A204.1 (cell line): Measurements from ENCODE around the gene KCNJ4.
"Not testable (repeated sequence)": the region's sequence is repeated elsewhere in the genome, so short reads cannot be mapped to it uniquely, and the experiment has no call there.

Experiments
- FAIRE-seq: peaks from 2 replicates; lab custom pipeline; 2012; peaks lifted over from hg19 to GRCh38; lab: Jason Lieb, UNC

Gene KCNJ4

DNA sequence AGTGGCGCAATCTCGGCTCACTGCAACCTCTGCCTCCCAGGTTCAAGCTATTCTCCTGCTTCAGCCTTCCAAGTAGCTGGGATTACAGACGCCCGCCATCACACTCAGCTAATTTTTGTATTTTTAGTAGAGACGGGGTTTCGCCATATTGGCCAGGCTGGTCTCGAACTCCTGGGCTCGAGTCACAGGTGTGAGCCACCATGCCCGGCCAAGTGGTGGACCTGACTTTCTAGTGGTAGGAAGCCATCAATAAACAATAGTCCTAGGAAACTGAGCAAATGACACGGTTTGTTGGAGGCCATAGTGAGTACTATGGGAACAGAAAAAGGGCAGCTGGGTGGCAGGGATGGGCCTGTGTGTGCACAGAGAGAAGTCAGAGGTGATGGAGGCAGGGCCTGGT, 15.2 kb upstream of the KCNJ4 start:
- not testable (repeated sequence) for FAIRE-seq

DNA sequence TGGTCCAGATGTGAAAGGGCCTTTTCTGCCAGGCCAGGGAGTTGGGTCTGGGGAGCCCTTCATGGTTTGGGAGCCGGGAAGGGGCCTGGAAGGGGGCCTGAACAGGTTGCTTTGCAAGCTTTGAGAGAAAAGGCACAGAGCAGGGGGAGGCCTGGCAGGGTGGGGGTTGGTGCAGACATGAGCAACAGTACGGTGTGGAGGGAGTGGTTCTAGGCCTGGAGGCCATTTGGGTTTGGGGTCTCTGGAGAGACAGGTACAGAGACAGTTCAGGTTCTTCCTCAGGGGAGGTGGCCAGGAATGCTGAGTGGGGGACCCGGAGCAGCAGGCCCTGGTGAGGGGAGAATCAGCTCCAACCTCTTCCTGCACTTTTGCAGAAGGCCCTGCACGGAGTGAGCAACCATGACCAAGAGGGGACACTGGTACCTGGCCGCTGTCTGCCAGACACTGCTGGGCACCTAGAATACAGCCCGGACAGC, 14.3 kb upstream of the KCNJ4 start:
- no peak for FAIRE-seq

DNA sequence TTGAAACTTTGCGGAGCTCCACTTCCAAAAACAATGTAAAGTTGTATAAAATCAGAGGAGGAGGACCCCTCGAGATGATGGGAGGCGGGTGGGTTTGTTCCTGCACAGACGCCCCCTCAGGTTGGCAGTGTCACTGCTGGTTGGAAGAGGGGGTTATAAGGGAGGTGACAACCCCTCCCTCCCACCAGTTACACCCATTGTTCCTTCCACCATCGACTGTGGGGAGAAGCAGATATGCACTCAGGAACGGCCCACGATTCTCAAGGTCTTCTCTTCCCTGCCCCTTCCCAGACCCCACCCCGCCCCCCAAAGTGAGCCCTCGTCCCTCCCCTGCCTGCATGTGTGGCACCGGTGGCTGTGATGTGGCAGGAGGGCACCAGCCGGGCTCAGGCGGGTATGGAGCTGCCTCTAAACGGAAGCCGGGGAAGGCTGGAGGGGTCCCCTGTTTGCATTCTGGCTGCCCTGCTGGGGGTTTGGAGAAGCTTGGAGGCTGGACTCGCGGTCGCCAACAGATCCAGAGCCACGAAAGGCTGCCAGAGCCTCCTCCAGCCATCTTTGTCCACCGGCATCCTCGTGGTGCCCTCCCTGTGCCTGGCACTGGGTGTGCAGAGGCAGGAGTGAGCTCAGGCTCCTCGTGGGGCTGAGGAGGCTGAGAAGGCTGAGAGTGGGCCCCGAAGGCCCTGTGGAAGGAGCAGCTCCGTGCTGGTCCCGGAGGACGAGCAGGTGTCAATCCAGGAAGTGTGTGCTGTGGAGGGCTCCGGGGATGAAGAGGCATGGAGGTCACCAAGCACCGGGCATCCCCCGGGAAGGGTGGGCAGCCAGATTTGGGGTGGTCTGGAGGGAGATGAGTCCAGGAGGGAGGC, 13.7 kb upstream of the KCNJ4 start:
- no peak for FAIRE-seq

DNA sequence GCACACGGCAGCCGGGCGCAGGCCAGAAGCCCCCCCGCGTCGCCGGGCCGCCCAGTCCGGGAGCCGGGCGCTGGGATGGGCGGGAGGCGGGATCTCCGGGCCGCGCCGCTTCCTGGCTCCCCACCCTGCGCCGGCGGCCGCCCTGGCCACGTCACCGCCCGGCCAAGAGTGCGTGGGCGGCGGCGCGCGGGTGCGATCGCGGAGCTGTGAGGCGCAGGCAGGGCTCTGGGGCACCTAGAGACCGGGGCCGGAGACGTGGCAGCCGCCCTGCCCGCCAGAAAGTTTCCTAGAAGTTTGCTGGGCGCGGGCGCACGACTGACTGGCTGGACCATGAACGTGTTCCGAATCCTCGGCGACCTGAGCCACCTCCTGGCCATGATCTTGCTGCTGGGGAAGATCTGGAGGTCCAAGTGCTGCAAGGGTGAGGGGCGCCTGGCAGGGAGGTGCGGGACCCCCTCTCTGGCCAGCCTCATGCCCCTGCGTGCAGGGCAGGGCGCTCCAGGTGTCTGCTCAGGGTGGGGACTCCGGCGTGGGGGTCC, 13.0 kb upstream of the KCNJ4 start, which contains the start of gene KDELR3:
KDELR3 (plus strand) TSS at position 193 of the 539 bp plus-strand sequence; CDS start at position 331, 138 bp downstream.
- FAIRE-seq = no peak

DNA sequence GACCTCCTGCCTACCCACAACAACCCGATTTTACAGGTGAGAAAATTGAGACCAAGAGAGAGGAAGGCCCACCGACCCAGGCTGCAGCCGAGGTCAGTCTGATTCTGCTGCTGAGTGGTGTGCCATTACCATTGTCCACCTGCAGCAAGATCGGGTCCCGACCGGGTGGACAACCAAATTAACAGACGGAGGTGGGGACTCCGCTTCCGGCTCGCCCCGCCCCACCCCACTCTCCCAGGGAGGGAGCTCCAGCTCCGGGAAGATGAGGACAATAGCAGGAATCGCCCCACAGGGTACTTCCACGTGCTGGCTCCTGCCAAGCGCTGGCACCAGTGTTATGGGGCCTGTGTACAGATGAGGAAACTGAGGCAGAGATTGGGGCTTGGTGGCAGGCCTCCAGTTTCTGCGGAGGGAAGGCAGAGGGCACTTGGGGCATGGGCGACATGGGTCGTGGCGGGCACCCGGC, 12.5 kb upstream of the KCNJ4 start:
- FAIRE-seq = no peak

DNA sequence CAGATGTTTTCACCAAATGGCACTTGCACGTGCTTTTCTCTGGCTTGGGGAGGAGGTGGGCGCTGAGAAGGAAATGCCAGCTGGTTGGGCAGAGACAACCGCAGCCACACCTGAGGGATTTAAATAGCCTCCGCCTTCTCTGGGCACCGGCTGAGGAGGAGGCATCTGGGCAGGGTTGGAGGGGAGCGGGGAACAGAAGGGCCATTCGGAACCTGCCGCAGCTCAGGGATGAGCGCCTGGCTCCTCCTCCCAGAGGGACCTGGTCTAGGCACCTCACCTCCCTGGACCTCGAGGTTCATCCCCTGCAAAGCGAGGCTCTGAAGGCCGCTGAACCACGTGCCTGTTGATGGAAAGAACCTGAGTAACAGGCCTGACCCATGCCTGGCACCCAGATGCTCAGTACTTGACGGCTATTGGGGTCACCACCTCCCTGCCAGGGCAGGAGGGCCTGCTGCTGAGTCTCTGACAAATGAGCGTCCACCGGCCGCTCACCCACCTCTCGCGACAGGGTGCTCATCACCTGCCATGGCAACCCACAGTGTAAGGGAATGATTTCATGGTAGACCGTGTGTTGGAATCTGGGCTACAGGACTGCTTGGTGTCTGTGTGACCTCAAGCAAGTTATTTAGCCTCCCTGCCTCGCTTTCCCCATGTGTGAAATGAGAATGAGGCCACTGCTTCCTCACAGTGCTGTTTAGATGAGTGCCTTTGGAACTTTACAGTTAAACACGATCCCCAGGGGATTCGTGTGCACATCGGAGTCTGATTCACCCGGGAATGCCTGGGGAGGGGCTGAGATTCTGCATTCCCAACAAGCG, 10.9 kb upstream of the KCNJ4 start:
- no peak for FAIRE-seq

DNA sequence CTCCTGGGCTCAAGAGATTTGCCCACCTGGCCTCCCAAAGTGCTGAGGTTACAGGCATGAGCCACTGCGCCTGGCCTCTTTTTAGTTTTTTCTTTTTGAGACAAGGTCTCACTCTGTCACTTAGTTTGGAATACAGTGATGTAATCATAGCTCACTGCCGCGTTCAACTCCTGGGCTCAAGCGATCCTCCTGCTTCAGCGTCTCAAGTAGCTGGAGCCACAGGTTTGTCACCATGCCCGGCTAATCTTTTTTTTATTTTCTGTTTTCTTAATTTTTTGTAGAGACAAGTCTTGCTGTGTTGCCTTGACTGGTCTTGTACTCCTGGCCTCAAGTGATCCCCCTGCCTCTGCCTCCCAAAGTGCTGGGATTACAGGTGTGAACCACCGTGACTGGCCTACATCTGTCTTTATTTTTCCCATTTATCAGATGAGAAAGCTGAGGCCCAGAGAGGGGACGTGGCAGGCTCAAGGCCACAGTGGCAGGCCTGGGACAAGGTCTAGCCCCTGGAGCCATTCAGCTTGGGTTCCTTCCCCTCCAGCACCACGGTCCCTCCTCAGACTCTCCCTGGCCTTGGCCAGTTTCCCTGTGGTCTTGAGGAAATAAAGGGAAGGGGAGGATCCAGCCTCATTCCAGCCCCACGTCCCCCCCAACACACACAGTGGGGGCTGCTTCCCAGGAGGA, 10.1 kb upstream of the KCNJ4 start:
- no peak for FAIRE-seq

DNA sequence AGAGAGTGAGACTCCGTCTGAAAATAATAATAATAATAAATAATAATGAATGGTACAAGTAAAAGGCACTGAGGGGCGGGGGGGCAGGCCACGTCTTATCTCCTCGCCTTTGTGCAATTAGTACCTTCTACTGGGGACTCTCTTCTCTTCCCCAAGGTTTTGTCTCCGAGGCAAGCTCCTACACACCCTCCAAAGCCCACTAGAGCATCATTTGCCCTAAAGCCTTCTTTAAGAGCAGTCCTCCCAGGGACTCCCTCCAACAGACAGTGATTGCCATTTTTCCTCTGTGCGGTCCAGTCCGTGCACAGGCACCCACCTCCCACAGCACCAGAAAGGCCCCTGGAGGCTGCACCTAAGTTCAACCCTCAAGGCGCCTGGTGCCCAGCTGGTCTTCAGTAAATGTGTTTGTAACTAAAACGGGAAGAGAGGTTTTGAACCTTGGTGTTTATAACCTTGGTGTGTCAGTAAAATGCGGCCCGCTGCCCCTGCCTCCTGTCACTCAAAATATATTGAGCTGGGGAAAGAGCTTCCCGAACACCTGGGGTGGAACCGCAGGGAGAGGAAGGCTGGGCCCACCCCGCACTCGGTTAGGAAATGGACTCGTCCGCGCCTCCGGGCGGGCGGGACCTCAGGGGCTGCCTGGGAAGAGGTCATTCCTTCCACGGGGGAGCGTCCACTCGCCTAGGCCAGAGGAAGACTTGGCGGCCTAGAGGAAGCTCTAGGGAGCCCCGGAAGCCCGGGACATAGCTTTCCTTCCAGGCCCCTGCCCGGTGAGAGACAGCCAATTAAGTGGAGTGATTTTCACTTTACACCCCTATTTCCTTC, 8.2 kb upstream of the KCNJ4 start:
- FAIRE-seq = no peak

DNA sequence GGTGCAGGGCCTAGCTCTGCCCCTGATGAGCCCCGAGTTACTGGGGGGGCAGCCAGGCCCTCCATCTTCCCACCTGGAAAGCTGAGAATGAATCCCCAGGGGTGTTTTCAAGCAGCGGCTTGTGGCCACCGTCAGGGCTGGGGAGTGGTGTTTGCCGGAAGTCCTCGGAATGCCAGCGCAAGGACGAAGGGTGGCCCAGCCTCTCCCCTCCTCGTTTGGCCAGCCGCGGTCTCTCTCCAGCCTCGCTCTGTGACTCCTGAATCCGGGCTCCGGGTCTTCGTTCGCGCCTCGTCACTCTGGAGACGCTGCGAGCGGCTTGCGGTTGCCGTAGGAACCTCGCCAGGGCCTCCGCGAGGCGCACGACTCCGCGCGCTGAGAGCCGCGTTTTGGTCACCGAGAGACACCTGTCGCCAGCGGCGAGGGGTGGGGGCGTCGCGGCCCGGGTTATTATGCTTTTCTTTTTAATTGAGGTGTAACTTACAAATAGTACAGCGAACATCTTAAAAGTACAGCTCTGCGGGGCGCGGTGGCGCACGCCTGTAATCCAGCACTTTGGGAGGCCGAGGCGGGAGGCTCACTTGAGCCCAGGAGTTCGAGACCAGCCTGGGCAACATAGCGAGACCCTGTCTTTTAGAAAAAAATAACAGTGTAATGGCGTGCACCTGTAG, 6.5 kb upstream of the KCNJ4 start:
- no peak for FAIRE-seq

DNA sequence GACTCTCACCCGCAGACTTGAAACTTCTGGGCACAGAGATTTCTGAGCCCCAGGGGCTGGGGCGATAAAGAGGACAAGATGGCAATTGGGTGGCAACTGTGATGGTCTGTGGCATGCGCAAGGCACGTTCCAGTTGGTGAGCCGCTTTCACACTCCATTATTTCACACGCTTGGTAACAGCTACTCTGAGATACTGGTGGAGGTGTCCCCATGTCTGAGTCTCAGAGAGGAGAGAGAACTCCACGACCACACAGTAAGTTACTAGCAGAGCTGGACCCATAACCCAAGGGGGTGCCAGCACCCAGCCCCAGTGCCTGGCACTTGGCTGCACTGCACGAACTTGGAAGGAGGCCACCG, 6.0 kb upstream of the KCNJ4 start:
- no peak for FAIRE-seq

DNA sequence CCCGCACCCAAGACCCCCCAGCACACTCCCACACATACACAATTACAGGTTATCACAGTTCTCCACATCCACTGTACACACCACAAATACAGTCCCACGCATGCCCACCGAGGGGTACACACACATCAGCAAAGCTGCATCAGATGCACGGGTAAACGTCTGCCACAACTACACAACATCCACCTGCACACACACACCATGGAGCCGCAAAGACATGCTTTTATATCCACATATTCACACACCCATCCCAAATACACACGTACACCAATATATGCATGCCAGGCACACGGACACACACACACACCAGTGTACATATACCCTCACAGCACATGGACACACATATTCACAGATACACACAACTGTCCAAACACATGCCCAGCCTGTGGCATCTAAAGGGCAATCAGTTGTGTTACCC, 5.4 kb upstream of the KCNJ4 start:
- FAIRE-seq = no peak

DNA sequence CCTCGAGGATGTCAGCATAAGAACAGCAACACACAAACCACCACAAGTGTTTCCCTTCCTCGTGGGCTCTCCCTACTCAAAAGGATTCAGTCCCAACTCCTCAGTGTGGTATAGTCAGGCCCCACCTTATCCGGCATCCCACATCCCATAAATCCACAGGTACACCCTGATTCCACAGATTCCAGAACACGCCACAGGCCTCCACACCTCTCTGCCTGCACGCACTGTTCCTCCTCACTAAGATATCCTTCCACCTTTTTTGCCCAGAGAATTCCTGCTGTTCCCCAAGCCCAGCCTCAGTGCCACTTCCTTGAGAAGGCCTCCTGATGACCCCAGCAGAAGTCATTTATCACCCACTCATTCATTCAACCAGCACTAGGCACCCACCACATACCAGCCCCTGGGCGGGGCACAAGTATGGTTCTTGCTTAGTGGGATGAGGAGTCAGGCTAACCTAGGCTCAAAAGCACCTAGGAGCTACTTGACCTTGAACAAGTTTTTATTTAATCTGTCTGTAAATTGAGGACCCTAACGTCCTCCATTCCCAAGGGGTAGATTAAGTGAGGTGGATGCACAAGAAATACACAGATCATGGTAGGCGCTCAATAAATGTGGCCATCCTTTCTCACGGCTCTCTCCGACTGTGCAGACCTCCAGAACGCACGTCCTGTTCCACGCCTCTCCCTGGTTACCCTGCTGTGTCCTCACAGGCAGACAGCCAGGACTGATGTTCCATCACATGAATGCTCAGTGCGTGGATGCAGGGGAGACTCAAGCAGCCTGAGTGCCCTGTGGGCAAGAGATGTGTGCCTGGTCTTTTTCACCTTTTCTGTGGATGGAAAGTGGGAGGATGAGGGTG, 2.1 kb upstream of the KCNJ4 start:
- no peak for FAIRE-seq

DNA sequence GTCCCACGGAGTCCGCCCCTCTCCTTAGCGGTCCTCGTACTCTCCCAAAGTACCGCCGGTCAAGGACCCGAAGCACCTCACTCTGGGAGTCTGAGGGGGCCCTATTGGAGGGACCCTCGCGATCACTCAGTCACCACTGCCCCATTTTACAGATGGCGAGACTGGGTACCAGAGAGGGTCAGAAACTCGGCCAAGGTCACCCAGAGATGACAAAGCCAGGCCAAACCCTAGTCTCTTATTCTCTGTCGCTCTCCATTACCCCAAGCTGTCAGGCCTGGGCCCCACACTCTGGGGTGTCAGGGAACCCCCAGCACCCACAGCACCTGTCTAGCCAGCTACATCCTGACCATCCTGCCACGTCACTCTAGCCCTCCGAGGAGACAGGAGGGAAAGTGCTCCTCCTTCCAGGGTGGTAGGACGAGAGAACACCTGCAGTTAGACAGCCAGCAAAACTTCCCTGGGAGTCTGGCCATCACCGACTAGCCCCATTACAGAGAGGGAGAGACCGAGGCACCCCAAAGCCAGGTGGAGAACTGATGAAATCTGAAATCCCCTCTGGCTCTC, 1.4 kb upstream of the KCNJ4 start:
- FAIRE-seq = no peak

DNA sequence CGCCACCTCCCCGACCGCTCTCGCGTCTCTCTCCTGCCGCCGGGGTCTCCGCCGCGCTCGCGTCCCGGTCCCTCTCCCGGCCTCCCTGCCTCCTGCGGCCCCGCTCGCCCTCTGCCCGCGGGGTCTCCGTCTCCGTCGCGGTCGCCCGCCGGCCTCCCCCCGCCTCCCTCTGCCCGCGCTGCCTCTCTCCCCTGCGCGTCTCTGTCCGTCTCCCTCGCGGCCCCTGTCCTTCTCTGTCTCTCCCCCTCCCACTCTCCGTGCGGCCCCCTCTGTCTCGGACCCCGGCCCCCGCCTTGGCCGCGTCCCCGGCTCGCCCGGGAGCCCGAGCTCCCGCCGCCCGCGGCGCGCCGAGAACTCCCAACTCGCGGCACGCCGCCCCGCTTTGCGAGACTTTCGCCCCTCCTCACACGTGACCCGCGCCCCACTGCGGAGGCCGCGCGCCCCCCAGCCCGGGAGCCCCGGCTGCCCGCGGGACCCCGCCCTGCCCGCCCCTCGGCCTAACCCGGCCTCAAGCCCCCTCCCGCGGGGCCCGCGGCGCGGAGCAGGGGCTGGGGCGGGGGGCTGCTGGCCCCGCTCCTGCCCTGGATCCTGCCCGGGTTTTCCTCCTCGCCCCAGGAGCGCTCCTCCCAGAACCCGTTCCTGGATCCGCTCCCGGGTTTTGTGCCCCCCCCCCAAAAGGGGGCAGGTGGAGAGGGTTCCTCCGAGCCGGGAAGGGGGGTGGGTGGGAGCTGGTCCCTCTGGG, 702 bp upstream of the KCNJ4 start:
- no peak for FAIRE-seq

DNA sequence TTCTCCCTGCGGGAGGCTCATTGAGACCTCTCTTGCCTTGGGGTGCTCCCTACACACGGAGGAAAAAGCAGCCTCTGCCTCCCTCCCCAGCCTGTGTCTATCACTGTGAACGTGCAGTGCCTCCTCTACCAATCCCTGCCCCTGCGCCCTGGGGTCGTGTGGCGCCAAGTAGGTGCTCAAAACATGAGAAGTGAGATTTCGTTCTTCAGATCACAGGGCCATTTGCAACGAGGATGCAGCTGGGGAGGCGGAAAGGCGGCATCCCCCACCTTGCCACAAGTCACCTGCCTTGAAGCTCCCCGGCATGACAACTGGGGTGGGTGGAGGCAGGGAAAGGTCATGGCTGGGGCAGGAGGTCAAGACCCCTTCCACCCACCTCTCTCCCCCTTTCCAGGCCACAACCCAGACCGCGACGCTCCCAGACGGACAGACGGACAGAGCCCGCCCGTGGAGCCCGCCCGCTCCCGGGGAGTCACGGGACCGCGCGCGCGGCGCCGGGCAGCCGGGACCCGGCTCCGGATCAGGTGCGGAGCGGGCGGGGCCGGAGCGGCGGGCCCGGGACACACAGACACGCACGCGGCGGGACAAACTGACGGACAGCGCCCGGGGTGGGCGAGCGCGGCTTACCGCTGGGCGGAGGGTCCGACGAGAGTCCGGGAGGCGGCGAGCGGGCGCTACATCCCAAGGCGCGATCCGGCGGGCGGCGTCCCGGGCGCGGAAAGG, 485 bp downstream of the KCNJ4 start:
- FAIRE-seq = no peak

DNA sequence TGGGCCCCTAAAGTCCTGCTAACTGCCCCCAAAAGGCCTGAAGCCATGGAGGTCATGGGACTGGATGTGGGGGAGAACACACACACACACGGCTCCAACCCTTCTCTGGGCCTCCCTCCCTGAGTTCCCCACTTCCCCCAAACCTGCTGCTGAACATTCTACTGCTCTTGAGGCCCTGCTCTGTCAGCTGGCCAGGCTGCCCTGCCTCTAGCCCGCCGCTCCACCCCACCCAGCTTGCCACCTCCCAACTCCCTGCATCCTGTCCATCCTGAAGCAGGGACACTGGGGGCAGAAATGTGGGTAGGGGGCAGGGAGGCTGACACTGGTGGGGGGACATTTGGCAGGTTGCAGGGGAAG, 1.0 kb downstream of the KCNJ4 start:
- FAIRE-seq = no peak

DNA sequence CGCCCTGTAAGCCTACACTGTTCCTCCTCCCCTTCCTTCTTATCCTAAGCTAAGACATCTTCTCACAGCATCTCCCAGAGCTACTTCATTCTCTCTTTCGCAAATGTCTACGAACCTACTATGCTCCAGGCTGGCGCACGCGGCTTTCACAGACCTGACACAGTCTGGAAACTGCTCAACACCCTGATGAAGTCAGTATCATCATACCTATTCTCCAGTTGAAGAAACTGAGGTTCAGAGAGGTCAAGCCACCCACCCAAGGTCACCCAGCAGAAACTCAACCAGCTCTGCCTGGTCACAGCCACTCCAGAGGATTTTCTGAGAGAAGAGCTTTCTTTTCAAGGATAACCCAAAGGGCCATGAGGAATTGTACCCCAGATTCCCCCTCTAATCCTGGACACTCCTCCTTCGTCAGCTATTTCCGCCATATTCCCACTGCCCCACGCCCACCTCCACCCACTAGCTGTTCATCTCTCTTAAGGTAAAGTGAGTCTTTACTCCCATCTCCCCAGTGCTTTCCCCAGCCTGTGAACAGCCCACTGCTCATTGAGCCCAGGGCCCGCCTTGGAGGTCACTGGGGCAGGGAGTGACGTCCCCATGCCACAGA, 1.8 kb downstream of the KCNJ4 start:
- no peak for FAIRE-seq
